ENCODE results near the gene SREBF2. TPM values are rescaled to one million over a fixed set of nuclear protein-coding genes. Genes with fewer than 3 reads are reported as not detected.

Gene SREBF2
- total and polyA plus RNA-seq, 10 of the 15 experiments (the other 5 are each of a cell fraction or from before 2014, with no cell fraction given), result 2.4 to 177 (median 78.8) TPM

DNA sequence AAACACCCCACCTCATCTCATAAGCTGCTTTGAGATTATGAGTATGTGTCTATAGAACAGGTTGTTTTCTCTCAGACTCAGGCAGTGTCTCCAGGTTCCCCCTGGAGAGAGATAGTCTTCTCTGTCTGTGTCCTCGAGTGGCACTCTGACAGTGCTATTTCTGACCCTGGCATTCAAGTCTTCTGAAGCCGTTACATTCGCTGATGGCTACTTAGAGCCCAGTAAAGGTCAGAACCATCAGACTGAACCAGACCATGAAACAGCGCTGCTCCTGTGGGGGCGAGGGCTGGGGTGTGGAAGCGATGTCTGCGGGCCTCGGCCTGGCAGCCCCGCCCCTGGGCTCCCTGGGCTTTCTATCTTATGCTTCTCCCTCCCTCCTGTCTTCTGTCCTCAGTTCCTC lies 58.5 kb downstream of the SREBF2 start:
- Histone ChIP-seq H4K20me1 (ENCODE audit: control insufficient read depth, insufficient read depth) (no peaks in the 10 kb centered on the region; the same call in 1 of the 2 replicates), H3K9me3 (replicated peaks; ENCODE audit: control insufficient read depth, insufficient read depth, low read length) (no peaks in the 10 kb centered on the region), H3K36me3 (ENCODE audit: control insufficient read depth in 2 of 2, insufficient read depth in 2 of 2, low read length in 1 of 2) (peaks cover 33 to 51% of the 10 kb centered on the region in 2 experiments), H3K79me2 (ENCODE audit: control insufficient read depth, insufficient read depth, low read length) (no peaks in the 10 kb centered on the region; the same call in none of the 2 replicates), H3K27ac (ENCODE audit: control insufficient read depth, insufficient read depth) (no peak overlapping the region), H3K9ac (ENCODE audit: control insufficient read depth, insufficient read depth, low read length) (no peak overlapping the region), H2AFZ (ENCODE audit: control insufficient read depth, low read depth, low read length) (no peak overlapping the region), H3K4me2 (ENCODE audit: control insufficient read depth, insufficient read depth) (no peak overlapping the region), H3K27me3 (replicated peaks in 1 of 2; ENCODE audit: control insufficient read depth in 2 of 2, insufficient read depth in 2 of 2, low read length in 1 of 2) (no peaks in the 10 kb centered on the region), H3K4me3 (no peak overlapping the region), H3K4me1 (ENCODE audit: control insufficient read depth, insufficient read depth, low read length) (peaks cover 11% of the 10 kb centered on the region)
- no peak for FAIRE-seq
- TF ChIP-seq CREB1 (IDR thresholded peaks at IDR 0.05; ENCODE audit: low read depth) (no peak), LARP7 (IDR thresholded peaks at IDR 0.05) (no peak), SP1 (IDR thresholded peaks at IDR 0.05; ENCODE audit: low read depth, low read length) (no peak), NR2C1 (IDR thresholded peaks at IDR 0.05) (no peak), NFIC (IDR thresholded peaks at IDR 0.05; ENCODE audit: low read depth, low read length) (no peak), IKZF2 (IDR thresholded peaks at IDR 0.05) (no peak), FOXK2 (IDR thresholded peaks at IDR 0.05) (no peak), TCF7 (IDR thresholded peaks at IDR 0.05; ENCODE audit: borderline replicate concordance) (no peak), IKZF1 (conservative IDR thresholded peaks at IDR 0.05) (no peak), RUNX3 (IDR thresholded peaks at IDR 0.05; ENCODE audit: low read length) (no peak)
- TF ChIP-seq, protein P1, sequence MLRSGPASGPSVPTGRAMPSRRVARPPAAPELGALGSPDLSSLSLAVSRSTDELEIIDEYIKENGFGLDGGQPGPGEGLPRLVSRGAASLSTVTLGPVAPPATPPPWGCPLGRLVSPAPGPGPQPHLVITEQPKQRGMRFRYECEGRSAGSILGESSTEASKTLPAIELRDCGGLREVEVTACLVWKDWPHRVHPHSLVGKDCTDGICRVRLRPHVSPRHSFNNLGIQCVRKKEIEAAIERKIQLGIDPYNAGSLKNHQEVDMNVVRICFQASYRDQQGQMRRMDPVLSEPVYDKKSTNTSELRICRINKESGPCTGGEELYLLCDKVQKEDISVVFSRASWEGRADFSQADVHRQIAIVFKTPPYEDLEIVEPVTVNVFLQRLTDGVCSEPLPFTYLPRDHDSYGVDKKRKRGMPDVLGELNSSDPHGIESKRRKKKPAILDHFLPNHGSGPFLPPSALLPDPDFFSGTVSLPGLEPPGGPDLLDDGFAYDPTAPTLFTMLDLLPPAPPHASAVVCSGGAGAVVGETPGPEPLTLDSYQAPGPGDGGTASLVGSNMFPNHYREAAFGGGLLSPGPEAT (IDR thresholded peaks at IDR 0.05; ENCODE audit: low read depth), result no peak
- over 99% methylated on average over 9 of the region's 9 CpGs for WGBS (ENCODE audit: insufficient coverage, insufficient replicate concordance, low lambda C conversion rate, missing lambda C conversion rate)
- no TSS peak for BruUV-seq (replicated peaks)
- ChIA-PET SMC1A (ENCODE audit: uncharacterized antibody, unreplicated experiment) (no interaction called here), RAD21 (ENCODE audit: unreplicated experiment) (interaction anchor here (0.9 kb wide), 1 partner anchor 29 kb away, joined by 3 read pairs; no protein-coding TSS in a partner anchor), POLR2A (interaction anchor here (0.5 to 2.0 kb wide), 3 partner anchors 17 to 32 kb away, joined by 3 to 4 read pairs (median 3); no protein-coding TSS in a partner anchor), CTCF (no interaction called here)
- no peak for DNase-seq (ENCODE audit: low read depth, low spot score)
- in situ Hi-C loops (cut with MboI), result no loop called here
- intact Hi-C loops (cut with micrococcal nuclease; ENCODE audit: unreplicated experiment), result no loop called here
- no peak for ATAC-seq
